HEK293 (cell line): ENCODE data around the gene EIF4H.

Experiments
- CTCF ChIA-PET: fragments of 350-600 bp; formaldehyde crosslinking; extraction: SDS; loops from one replicate; lab custom pipeline; 2021; ENCODE audit warnings: antibody characterized with exemption; lab: Yijun Ruan, JAX
- POLR2A ChIA-PET: fragments of 300-600 bp; formaldehyde crosslinking; extraction: SDS; loops from one replicate; lab custom pipeline; 2020; ENCODE audit warnings: antibody characterized with exemption, inconsistent platforms; lab: Yijun Ruan, JAX
- H3K27ac ChIP-seq: fragments of 200-500 bp; sonication (Bioruptor generic); 2 replicates; pipeline ENCODE4 v1.5.1; 2014; ENCODE audit warnings: low read depth, low read length, control low read depth, inconsistent platforms; ENCODE audit errors: extremely low read depth
- H3K36me3 ChIP-seq, 2 experiments: fragments of 200-500 bp in 1 of 2; sonication (Bioruptor generic) in 1 of 2; 1 replicate in 1 of 2; 2 replicates in 1 of 2; pipeline ENCODE4 v1.5.1; 2014 to 2017; ENCODE audit warnings: inconsistent platforms in 2 of 2, low read length in 2 of 2; ENCODE audit not compliant: control insufficient read depth in 2 of 2, insufficient read depth in 1 of 2
- H3K4me1 ChIP-seq: fragments of 200-500 bp; sonication (Bioruptor generic); 2 replicates; pipeline ENCODE4 v1.5.1; 2014; ENCODE audit warnings: mild to moderate bottlenecking, low read length, inconsistent platforms; ENCODE audit not compliant: control insufficient read depth, insufficient read depth
- H3K4me3 ChIP-seq: 2 replicates; pipeline ENCODE4 v1.5.1; 2011; ENCODE audit warnings: low read depth, mild to moderate bottlenecking, control low read depth, low read length, moderate library complexity
- H3K9me3 ChIP-seq: fragments of 200-500 bp; sonication (Bioruptor generic); 2 replicates; pipeline ENCODE4 v1.5.1; 2014; ENCODE audit warnings: low read depth, low read length, inconsistent platforms; ENCODE audit not compliant: control insufficient read depth, insufficient read depth
- BCL11A ChIP-seq: fragments of 450-650 bp; formaldehyde crosslinking; IDR thresholded peaks from 2 replicates; pipeline ENCODE4 v1.5.1; 2016; ENCODE audit warnings: low read depth, missing biosample characterization, missing genetic modification characterization
- BCL6B ChIP-seq: fragments of 450-650 bp; formaldehyde crosslinking; IDR thresholded peaks from 2 replicates; pipeline ENCODE4 v1.5.1; 2017; ENCODE audit warnings: missing biosample characterization, missing genetic modification characterization
- KLF7 ChIP-seq: fragments of 450-650 bp; formaldehyde crosslinking; IDR thresholded peaks from 2 replicates; pipeline ENCODE4 v1.5.1; 2016; ENCODE audit warnings: missing biosample characterization, missing genetic modification characterization, borderline replicate concordance
- ZFHX2 ChIP-seq: fragments of 450-650 bp; formaldehyde crosslinking; conservative IDR thresholded peaks from 2 replicates; pipeline ENCODE4 v1.5.1; 2016; ENCODE audit warnings: missing biosample characterization, missing genetic modification characterization
- ZNF221 ChIP-seq: fragments of 450-650 bp; formaldehyde crosslinking; IDR thresholded peaks from 2 replicates; pipeline ENCODE4 v1.5.1; 2017; ENCODE audit warnings: missing biosample characterization, missing genetic modification characterization, borderline replicate concordance
- ZNF311 ChIP-seq: fragments of 450-650 bp; formaldehyde crosslinking; IDR thresholded peaks from 2 replicates; pipeline ENCODE4 v1.5.1; 2017; ENCODE audit warnings: missing biosample characterization, missing genetic modification characterization, borderline replicate concordance
- ZNF362 ChIP-seq: fragments of 450-650 bp; formaldehyde crosslinking; IDR thresholded peaks from 2 replicates; pipeline ENCODE4 v1.5.1; 2016; ENCODE audit warnings: missing biosample characterization, missing genetic modification characterization
- ZNF398 ChIP-seq: fragments of 450-650 bp; formaldehyde crosslinking; IDR thresholded peaks from 2 replicates; pipeline ENCODE4 v1.5.1; 2017; ENCODE audit warnings: missing biosample characterization, missing genetic modification characterization
- ZNF416 ChIP-seq: fragments of 450-650 bp; formaldehyde crosslinking; IDR thresholded peaks from 2 replicates; pipeline ENCODE4 v1.5.1; 2016; ENCODE audit warnings: missing biosample characterization, missing genetic modification characterization
- ZNF571 ChIP-seq: fragments of 450-650 bp; formaldehyde crosslinking; IDR thresholded peaks from 2 replicates; pipeline ENCODE4 v1.5.0; 2017; ENCODE audit warnings: missing biosample characterization, missing genetic modification characterization
- TF ChIP-seq, protein P1 (sequence below): fragments of 450-650 bp; formaldehyde crosslinking; IDR thresholded peaks from 2 replicates; pipeline ENCODE4 v1.5.1; 2016; ENCODE audit warnings: missing biosample characterization, missing genetic modification characterization, low read depth
- TF ChIP-seq, protein P2 (sequence below): fragments of 450-650 bp; formaldehyde crosslinking; conservative IDR thresholded peaks from 2 replicates; pipeline ENCODE4 v1.5.1; 2016; ENCODE audit warnings: low read depth, missing biosample characterization, missing genetic modification characterization

Gene EIF4H

GRCh38 chr7:74173074-74173473 is 1.1 kb upstream of the EIF4H start:
- TF ChIP-seq ZNF416: no peak
- TF ChIP-seq BCL11A: peak; percentile 11; the same call in 1 of the 2 replicates
- TF ChIP-seq ZNF311 (tag by site-specific recombination): no peak
- no peak for TF ChIP-seq KLF7
- no peak for TF ChIP-seq ZNF398 (tag by site-specific recombination)
- peak; percentile 67; the same call in 1 of the 2 replicates for TF ChIP-seq ZNF362
- Histone ChIP-seq H3K4me1 (peaks cover 9% of the 10 kb centered on the region; the same call in 1 of the 2 replicates), H3K27ac (no peak overlapping the region), H3K36me3 (peaks cover 0 to 19% of the 10 kb centered on the region in 2 experiments; a peak in 2 of 3 replicates), H3K4me3 (no peak overlapping the region), H3K9me3 (no peaks in the 10 kb centered on the region)
- ChIA-PET CTCF (interaction anchor here (0.7 to 1.2 kb wide), 2 partner anchors 10 to 11 kb away, joined by 3 to 4 read pairs; no protein-coding TSS in a partner anchor), POLR2A (interaction anchor here (0.9 kb wide), 2 partner anchors 10 to 20 kb away, joined by 3 read pairs; no protein-coding TSS in a partner anchor)

DNA sequence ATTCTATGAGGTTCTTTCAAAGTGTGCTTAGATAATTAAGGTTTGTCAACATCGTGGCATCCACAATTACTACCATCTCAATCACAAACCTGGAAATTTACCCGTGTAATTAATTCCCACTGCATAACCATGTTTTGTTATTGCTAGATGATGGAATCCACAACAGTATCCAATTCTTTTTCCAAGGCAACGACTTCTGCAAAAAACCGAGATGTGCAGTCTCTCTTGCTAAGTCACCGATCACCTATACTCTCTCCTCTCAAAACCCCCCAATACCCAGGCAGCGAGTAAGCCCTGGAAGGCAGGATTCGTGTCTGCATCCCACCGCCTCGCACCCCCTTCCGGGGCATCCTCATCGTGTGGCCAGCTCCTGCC is 678 bp upstream of the EIF4H start:
- no peaks in the 10 kb centered on the region for H3K9me3 ChIP-seq
- peaks cover 10% of the 10 kb centered on the region; the same call in 1 of the 2 replicates for H3K4me1 ChIP-seq
- POLR2A ChIA-PET: interaction anchor here (0.9 to 1.8 kb wide), 7 partner anchors 10 to 90 kb away, joined by 3 to 15 read pairs (median 3); partner anchors contain the start of gene LIMK1
- H3K4me3 ChIP-seq: peak overlapping the region; percentile 74
- CTCF ChIA-PET: interaction anchor here (0.7 to 1.2 kb wide), 2 partner anchors 10 to 11 kb away, joined by 3 to 4 read pairs; no protein-coding TSS in a partner anchor
- H3K36me3 ChIP-seq: peaks cover 3 to 20% of the 10 kb centered on the region in 2 experiments; a peak in 2 of 3 replicates
- H3K27ac ChIP-seq: peak overlapping the region; percentile 87
- TF ChIP-seq ZNF571 (tag by site-specific recombination) (no peak), ZFHX2 (no peak), BCL6B (tag by site-specific recombination) (no peak), ZNF416 (no peak), ZNF221 (tag by site-specific recombination) (no peak)
- TF ChIP-seq, protein P1, sequence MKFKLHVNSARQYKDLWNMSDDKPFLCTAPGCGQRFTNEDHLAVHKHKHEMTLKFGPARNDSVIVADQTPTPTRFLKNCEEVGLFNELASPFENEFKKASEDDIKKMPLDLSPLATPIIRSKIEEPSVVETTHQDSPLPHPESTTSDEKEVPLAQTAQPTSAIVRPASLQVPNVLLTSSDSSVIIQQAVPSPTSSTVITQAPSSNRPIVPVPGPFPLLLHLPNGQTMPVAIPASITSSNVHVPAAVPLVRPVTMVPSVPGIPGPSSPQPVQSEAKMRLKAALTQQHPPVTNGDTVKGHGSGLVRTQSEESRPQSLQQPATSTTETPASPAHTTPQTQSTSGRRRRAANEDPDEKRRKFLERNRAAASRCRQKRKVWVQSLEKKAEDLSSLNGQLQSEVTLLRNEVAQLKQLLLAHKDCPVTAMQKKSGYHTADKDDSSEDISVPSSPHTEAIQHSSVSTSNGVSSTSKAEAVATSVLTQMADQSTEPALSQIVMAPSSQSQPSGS (tag by site-specific recombination): no peak
- TF ChIP-seq, protein P2, sequence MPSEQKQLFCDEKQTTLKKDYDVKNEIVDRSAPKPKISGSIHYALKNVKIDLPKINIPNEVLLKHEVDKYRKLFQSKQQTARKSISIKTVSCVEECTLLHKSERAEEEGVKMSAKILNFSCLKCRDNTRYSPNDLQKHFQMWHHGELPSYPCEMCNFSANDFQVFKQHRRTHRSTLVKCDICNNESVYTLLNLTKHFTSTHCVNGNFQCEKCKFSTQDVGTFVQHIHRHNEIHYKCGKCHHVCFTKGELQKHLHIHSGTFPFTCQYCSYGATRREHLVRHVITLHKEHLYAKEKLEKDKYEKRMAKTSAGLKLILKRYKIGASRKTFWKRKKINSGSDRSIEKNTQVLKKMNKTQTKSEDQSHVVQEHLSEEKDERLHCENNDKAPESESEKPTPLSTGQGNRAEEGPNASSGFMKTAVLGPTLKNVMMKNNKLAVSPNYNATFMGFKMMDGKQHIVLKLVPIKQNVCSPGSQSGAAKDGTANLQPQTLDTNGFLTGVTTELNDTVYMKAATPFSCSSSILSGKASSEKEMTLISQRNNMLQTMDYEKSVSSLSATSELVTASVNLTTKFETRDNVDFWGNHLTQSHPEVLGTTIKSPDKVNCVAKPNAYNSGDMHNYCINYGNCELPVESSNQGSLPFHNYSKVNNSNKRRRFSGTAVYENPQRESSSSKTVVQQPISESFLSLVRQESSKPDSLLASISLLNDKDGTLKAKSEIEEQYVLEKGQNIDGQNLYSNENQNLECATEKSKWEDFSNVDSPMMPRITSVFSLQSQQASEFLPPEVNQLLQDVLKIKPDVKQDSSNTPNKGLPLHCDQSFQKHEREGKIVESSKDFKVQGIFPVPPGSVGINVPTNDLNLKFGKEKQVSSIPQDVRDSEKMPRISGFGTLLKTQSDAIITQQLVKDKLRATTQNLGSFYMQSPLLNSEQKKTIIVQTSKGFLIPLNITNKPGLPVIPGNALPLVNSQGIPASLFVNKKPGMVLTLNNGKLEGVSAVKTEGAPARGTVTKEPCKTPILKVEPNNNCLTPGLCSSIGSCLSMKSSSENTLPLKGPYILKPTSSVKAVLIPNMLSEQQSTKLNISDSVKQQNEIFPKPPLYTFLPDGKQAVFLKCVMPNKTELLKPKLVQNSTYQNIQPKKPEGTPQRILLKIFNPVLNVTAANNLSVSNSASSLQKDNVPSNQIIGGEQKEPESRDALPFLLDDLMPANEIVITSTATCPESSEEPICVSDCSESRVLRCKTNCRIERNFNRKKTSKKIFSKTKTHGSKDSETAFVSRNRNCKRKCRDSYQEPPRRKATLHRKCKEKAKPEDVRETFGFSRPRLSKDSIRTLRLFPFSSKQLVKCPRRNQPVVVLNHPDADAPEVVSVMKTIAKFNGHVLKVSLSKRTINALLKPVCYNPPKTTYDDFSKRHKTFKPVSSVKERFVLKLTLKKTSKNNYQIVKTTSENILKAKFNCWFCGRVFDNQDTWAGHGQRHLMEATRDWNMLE: no peak
